ENCODE data around the gene ATL1.
"Not testable (repeated sequence)": the region's sequence is repeated elsewhere in the genome, so short reads cannot be mapped to it uniquely, and the experiment has no call there.

Gene ATL1

DNA sequence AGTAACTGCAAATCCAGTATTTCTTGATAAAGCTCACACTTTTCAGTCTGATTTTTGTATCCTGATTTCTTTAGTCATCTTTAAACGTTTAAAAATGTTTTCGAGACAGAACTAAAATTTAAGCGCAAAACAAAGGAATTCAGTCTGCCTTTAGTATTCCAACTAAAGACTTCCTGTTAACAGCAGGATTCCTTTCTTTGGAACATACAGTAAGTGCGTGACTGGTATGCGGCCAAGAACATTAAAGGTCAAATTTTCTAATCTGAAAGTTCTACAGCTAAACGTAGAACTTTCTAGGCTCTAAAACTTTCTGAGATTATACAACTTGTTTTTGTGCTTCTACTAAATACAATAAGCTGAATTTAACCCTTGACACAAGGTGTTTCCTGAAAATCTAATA is 98.3 kb downstream of the ATL1 start:
- Histone ChIP-seq H3K4me3 (ENCODE audit: low read length, poor library complexity, severe bottlenecking) (no peak overlapping the region), H3K27me3 (ENCODE audit: insufficient read depth, low read length, poor library complexity, severe bottlenecking) (no peaks in the 10 kb centered on the region), H3K9me3 (ENCODE audit: insufficient read depth, low read depth, low read length) (no peaks in the 10 kb centered on the region), H2AFZ (ENCODE audit: low read length) (no peak overlapping the region), H3F3A (ENCODE audit: low read depth) (no peaks in the 10 kb centered on the region), H3K4me1 (ENCODE audit: insufficient read depth, low read length, poor library complexity, severe bottlenecking) (no peaks in the 10 kb centered on the region), H3K9me2 (replicated peaks; ENCODE audit: low read depth, low read length) (no peaks in the 10 kb centered on the region), H3K4me2 (ENCODE audit: low read depth, low read length, poor library complexity, severe bottlenecking) (no peak overlapping the region), H4K20me1 (ENCODE audit: insufficient read depth, low read length, poor library complexity, severe bottlenecking) (no peaks in the 10 kb centered on the region), H3K9ac (ENCODE audit: low read depth, low read length, poor library complexity, severe bottlenecking) (no peak overlapping the region), H3K79me2 (ENCODE audit: insufficient read depth, low read length) (no peaks in the 10 kb centered on the region), H3K36me3 (ENCODE audit: insufficient read depth, low read length) (no peaks in the 10 kb centered on the region)
- TF ChIP-seq, protein P1, sequence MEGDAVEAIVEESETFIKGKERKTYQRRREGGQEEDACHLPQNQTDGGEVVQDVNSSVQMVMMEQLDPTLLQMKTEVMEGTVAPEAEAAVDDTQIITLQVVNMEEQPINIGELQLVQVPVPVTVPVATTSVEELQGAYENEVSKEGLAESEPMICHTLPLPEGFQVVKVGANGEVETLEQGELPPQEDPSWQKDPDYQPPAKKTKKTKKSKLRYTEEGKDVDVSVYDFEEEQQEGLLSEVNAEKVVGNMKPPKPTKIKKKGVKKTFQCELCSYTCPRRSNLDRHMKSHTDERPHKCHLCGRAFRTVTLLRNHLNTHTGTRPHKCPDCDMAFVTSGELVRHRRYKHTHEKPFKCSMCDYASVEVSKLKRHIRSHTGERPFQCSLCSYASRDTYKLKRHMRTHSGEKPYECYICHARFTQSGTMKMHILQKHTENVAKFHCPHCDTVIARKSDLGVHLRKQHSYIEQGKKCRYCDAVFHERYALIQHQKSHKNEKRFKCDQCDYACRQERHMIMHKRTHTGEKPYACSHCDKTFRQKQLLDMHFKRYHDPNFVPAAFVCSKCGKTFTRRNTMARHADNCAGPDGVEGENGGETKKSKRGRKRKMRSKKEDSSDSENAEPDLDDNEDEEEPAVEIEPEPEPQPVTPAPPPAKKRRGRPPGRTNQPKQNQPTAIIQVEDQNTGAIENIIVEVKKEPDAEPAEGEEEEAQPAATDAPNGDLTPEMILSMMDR (conservative IDR thresholded peaks at IDR 0.05; ENCODE audit: low read length) = no peak
- no peak for TF ChIP-seq EZH2phosphoT487 (IDR thresholded peaks at IDR 0.05; ENCODE audit: borderline replicate concordance)

DNA sequence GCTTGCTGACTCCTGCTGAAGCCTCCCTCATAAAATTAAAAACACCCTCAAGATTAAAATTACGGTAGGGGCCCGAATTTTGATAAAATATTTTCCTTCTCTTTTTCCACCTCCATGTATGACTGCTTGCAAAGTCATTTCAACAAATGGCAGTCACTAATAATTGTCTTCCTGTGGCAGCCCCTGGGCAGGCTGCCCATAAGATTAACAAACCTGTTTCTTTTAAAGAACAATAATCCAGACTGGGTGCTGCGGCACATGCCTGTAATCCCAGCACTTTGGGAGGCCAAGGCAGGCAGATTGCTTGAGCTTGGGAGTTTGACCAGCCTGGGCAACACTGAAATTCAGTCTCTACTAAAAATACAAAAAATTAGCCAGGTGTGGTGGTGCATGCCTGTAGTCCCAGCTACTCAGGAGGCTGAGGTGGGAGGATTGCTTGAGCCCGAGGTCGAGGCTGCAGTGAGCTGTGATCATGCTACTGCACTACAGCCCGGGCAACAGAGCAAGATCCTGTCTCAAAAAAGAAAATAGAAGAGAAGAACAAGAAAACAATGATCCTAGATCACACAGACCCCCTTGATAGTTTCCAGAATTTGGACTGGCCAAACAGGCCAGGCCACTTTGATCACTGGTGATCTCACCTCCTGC is 99.5 kb downstream of the ATL1 start:
- no peak overlapping the region for H3K4me3 ChIP-seq (ENCODE audit: low read length, poor library complexity, severe bottlenecking)
- no peaks in the 10 kb centered on the region for H3F3A ChIP-seq (ENCODE audit: low read depth)
- no peaks in the 10 kb centered on the region for H4K20me1 ChIP-seq (ENCODE audit: insufficient read depth, low read length, poor library complexity, severe bottlenecking)
- H3K27me3 ChIP-seq (ENCODE audit: insufficient read depth, low read length, poor library complexity, severe bottlenecking) = no peaks in the 10 kb centered on the region
- TF ChIP-seq, protein P1 (conservative IDR thresholded peaks at IDR 0.05; ENCODE audit: low read length) = no peak
- H3K4me1 ChIP-seq (ENCODE audit: insufficient read depth, low read length, poor library complexity, severe bottlenecking) = no peaks in the 10 kb centered on the region
- H3K36me3 ChIP-seq (ENCODE audit: insufficient read depth, low read length) = no peaks in the 10 kb centered on the region
- H2AFZ ChIP-seq (ENCODE audit: low read length) = no peak overlapping the region
- no peaks in the 10 kb centered on the region for H3K9me3 ChIP-seq (ENCODE audit: insufficient read depth, low read depth, low read length)
- H3K79me2 ChIP-seq (ENCODE audit: insufficient read depth, low read length) = no peaks in the 10 kb centered on the region; the same call in 1 of the 2 replicates
- H3K9ac ChIP-seq (ENCODE audit: low read depth, low read length, poor library complexity, severe bottlenecking) = no peak overlapping the region
- no peaks in the 10 kb centered on the region for H3K9me2 ChIP-seq (replicated peaks; ENCODE audit: low read depth, low read length)
- H3K4me2 ChIP-seq (ENCODE audit: low read depth, low read length, poor library complexity, severe bottlenecking) = no peak overlapping the region

DNA sequence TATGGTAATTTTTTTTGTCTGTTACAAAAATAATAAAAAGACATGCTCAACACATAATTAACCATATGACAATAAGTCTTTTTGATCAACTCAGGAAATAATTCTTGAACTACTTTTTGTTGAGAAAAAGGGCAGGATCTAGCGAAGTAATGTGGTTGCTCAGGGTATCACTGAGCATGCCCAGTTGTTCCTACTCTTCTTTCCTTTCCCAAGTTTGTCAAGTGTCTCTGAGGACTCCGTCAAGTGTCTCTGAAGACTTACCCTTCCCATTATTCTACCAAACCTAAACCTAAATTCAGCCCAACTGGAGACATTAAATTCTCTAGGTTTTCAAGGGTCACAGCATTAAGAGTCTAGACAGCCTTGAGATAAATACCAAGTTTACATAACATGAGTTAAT is 104.6 kb downstream of the ATL1 start:
- H3K9me3 ChIP-seq (ENCODE audit: insufficient read depth, low read depth, low read length); H3K9me2 ChIP-seq (replicated peaks; ENCODE audit: low read depth, low read length); H3K9ac ChIP-seq (ENCODE audit: low read depth, low read length, poor library complexity, severe bottlenecking); H3K36me3 ChIP-seq (ENCODE audit: insufficient read depth, low read length); H2AFZ ChIP-seq (ENCODE audit: low read length); H4K20me1 ChIP-seq (ENCODE audit: insufficient read depth, low read length, poor library complexity, severe bottlenecking); H3K27me3 ChIP-seq (ENCODE audit: insufficient read depth, low read length, poor library complexity, severe bottlenecking); H3F3A ChIP-seq (ENCODE audit: low read depth): not testable (repeated sequence)
- Histone ChIP-seq H3K4me1 (ENCODE audit: insufficient read depth, low read length, poor library complexity, severe bottlenecking) (peaks cover 32% of the 10 kb centered on the region), H3K79me2 (ENCODE audit: insufficient read depth, low read length) (peaks cover 25% of the 10 kb centered on the region), H3K4me3 (ENCODE audit: low read length, poor library complexity, severe bottlenecking) (peak overlapping the region; percentile 47), H3K4me2 (ENCODE audit: low read depth, low read length, poor library complexity, severe bottlenecking) (peak overlapping the region; percentile 77)

DNA sequence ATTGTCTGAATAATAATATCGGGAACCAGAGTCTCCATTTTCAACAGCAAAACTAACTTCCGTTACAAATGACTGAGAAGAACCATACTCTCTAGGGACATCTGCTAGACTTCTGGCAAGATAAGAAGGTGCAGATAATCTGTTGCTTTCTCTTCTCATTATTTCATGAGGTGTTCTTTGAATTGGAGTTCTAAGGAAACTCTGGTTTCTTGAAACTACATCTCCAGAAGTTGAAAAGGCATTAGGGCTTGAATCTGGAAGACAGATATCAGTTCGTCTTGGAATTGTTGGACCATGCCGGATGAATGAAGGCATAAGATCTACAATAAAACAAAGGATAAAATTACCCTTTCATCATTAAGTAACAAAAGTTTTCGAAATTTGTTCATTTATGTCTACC is 105.4 kb downstream of the ATL1 start:
- not testable (repeated sequence) for H4K20me1 ChIP-seq (ENCODE audit: insufficient read depth, low read length, poor library complexity, severe bottlenecking); H3K9me3 ChIP-seq (ENCODE audit: insufficient read depth, low read depth, low read length); H3K27me3 ChIP-seq (ENCODE audit: insufficient read depth, low read length, poor library complexity, severe bottlenecking); H3K9me2 ChIP-seq (replicated peaks; ENCODE audit: low read depth, low read length); H3K36me3 ChIP-seq (ENCODE audit: insufficient read depth, low read length); H2AFZ ChIP-seq (ENCODE audit: low read length); H3F3A ChIP-seq (ENCODE audit: low read depth)
- Histone ChIP-seq H3K4me2 (ENCODE audit: low read depth, low read length, poor library complexity, severe bottlenecking) (peak overlapping the region; percentile 77), H3K79me2 (ENCODE audit: insufficient read depth, low read length) (peaks cover 25% of the 10 kb centered on the region), H3K4me1 (ENCODE audit: insufficient read depth, low read length, poor library complexity, severe bottlenecking) (peaks cover 32% of the 10 kb centered on the region), H3K9ac (ENCODE audit: low read depth, low read length, poor library complexity, severe bottlenecking) (peak overlapping the region; percentile 69), H3K4me3 (ENCODE audit: low read length, poor library complexity, severe bottlenecking) (peak overlapping the region; percentile 77)
